HFFc6 (cell line): ENCODE data around the gene PTPRA. TPM values are rescaled to one million over a fixed set of nuclear protein-coding genes. Genes with fewer than 3 reads are reported as not detected.

Experiments used
- DNase-seq: peaks from one replicate; pipeline ENCODE4 v3.0.0-alpha.2; 2018
- H3K27ac Mint-ChIP-seq: 2 replicates; pipeline ENCODE4 v1.8.0; 2020; ENCODE audit warnings: mild to moderate bottlenecking, mixed read lengths
- H3K27me3 Mint-ChIP-seq: 2 replicates; pipeline ENCODE4 v1.8.0; 2021; ENCODE audit warnings: mild to moderate bottlenecking, moderate library complexity, mixed read lengths; ENCODE audit not compliant: insufficient read depth
- H3K36me3 Mint-ChIP-seq: 2 replicates; pipeline ENCODE4 v1.8.0; 2021; ENCODE audit warnings: low read depth, mixed read lengths
- H3K4me1 Mint-ChIP-seq: 2 replicates; pipeline ENCODE4 v1.8.0; 2020; ENCODE audit warnings: low read depth, mixed read lengths
- H3K4me3 Mint-ChIP-seq: 2 replicates; pipeline ENCODE4 v1.8.0; 2020; ENCODE audit warnings: mild to moderate bottlenecking, moderate library complexity, mixed read lengths
- H3K9me3 Mint-ChIP-seq: 2 replicates; pipeline ENCODE4 v1.8.0; 2020; ENCODE audit warnings: mild to moderate bottlenecking, mixed read lengths
- CTCF ChIP-seq: fragments of 200-600 bp; sonication (generic); IDR thresholded peaks from 2 replicates; pipeline ENCODE4 v1.5.0; 2021; ENCODE audit warnings: antibody characterized with exemption, mild to moderate bottlenecking
- total RNA-seq, 6 experiments: library from RNA; stranded (reverse); fragmentation: NEBNext Ultra II Directional; extraction: Animal tissue kit (Norgen Biotek cat#: 25700); gene quantifications; 2 replicates in 1 of 6; 3 replicates in 5 of 6; pipeline ENCODE4 v1.2.3, GENCODE V29; 2021

Gene PTPRA
- total RNA-seq, 6 experiments from 2014 or later, result 44.3 to 54.4 (median 48.7) TPM

- no peaks in the 10 kb centered on the region for H3K9me3 Mint-ChIP-seq
- H3K4me3 Mint-ChIP-seq, result no peak overlapping the region
- peaks cover 15% of the 10 kb centered on the region for H3K36me3 Mint-ChIP-seq
- TF ChIP-seq CTCF, result no peak
- peaks cover 28% of the 10 kb centered on the region for H3K4me1 Mint-ChIP-seq
- DNase-seq, result no peak
- H3K27me3 Mint-ChIP-seq, result no peaks in the 10 kb centered on the region; the same call in 1 of the 2 replicates
- no peak overlapping the region; the same call in 1 of the 2 replicates for H3K27ac Mint-ChIP-seq
Measured at GRCh38 chr20:3042625-3043024, 169.3 kb downstream of the PTPRA start.

- no peak within 1 kb of the TSS for H3K4me3 Mint-ChIP-seq
- no peak for TF ChIP-seq CTCF
- H3K36me3 Mint-ChIP-seq, result peaks cover 15% of the 10 kb centered on the region
- peaks cover 28% of the 10 kb centered on the region for H3K4me1 Mint-ChIP-seq
- H3K9me3 Mint-ChIP-seq, result no peaks in the 10 kb centered on the region
- H3K27ac Mint-ChIP-seq, result no peak within 1 kb of the TSS; the same call in 1 of the 2 replicates
- no peak for DNase-seq
- no peaks in the 10 kb centered on the region; the same call in 1 of the 2 replicates for H3K27me3 Mint-ChIP-seq
Measured at GRCh38 chr20:3043322-3043721, 170.0 kb downstream of the PTPRA start, which contains the start of gene GNRH2. Gene GNRH2, plus strand, starts transcription at chr20:3043622. Its CDS starts 793 bp downstream, at chr20:3044415.

GRCh38 chr20:3044336-3044965, 171.2 kb downstream of the PTPRA start:
- Mint-ChIP-seq H3K4me3 (peak overlapping the region; percentile 92), H3K9me3 (no peaks in the 10 kb centered on the region), H3K4me1 (peaks cover 28% of the 10 kb centered on the region)

GRCh38 chr20:3045042-3045815, 171.9 kb downstream of the PTPRA start:
- peak overlapping the region; percentile 84 for H3K27ac Mint-ChIP-seq
- peaks cover 1% of the 10 kb centered on the region; the same call in 1 of the 2 replicates for H3K27me3 Mint-ChIP-seq
- peak; percentile 64 for DNase-seq
- H3K9me3 Mint-ChIP-seq, result no peaks in the 10 kb centered on the region
- TF ChIP-seq CTCF, result no peak
- peaks cover 28% of the 10 kb centered on the region for H3K4me1 Mint-ChIP-seq
- peak overlapping the region; percentile 92 for H3K4me3 Mint-ChIP-seq
- peaks cover 15% of the 10 kb centered on the region for H3K36me3 Mint-ChIP-seq

More at GRCh38 chr20:3044336-3044965, 171.2 kb downstream of the PTPRA start:
- Mint-ChIP-seq H3K27ac (peak overlapping the region; percentile 84), H3K36me3 (peaks cover 15% of the 10 kb centered on the region), H3K27me3 (no peaks in the 10 kb centered on the region; the same call in 1 of the 2 replicates)
- no peak for DNase-seq
- TF ChIP-seq CTCF, result no peak

GRCh38 chr20:3045816-3046676, 172.8 kb downstream of the PTPRA start, which contains the start of gene MRPS26:
Gene MRPS26, plus strand, starts transcription at chr20:3046052. Its CDS starts 17 bp downstream, at chr20:3046069.
- TF ChIP-seq CTCF, result no peak
- Mint-ChIP-seq H3K4me3 (peak within 1 kb of the TSS; percentile 92), H3K27me3 (peaks cover 1% of the 10 kb centered on the region; the same call in 1 of the 2 replicates), H3K9me3 (no peaks in the 10 kb centered on the region), H3K36me3 (peaks cover 15% of the 10 kb centered on the region), H3K4me1 (peaks cover 28% of the 10 kb centered on the region), H3K27ac (peak within 1 kb of the TSS; percentile 84)
- DNase-seq, result peak; percentile 78
